Liver (tissue), 9 donors: ENCODE results near the gene TMEM63B. TPM values are rescaled to one million over a fixed set of nuclear protein-coding genes. Genes with fewer than 3 reads are reported as not detected.

Source experiments
- DNase-seq: peaks from one replicate; pipeline ENCODE4 v3.0.0-alpha.2; 2017; ENCODE audit warnings: low spot score
- H3K27ac ChIP-seq, 2 donors: one replicate each; pipeline ENCODE4 v1.7.0; 2013; ENCODE audit warnings: inconsistent platforms in 2 of 2, low read length in 2 of 2, control low read depth in 1 of 2, low read depth in 1 of 2, mild to moderate bottlenecking in 1 of 2
- H3K27me3 ChIP-seq, 4 donors: one replicate each; pipeline versions ENCODE4 v1.6.1 to v1.7.0; 2013; ENCODE audit warnings: low read length in 3 of 4, inconsistent platforms in 1 of 4, mild to moderate bottlenecking in 1 of 4, moderate library complexity in 1 of 4; ENCODE audit not compliant: control insufficient read depth in 4 of 4, insufficient read depth in 4 of 4
- H3K36me3 ChIP-seq, 4 donors: one replicate each; pipeline versions ENCODE4 v1.6.1 to v1.7.0; 2013; ENCODE audit warnings: low read length in 3 of 4, mild to moderate bottlenecking in 3 of 4, low read depth in 1 of 4, moderate library complexity in 1 of 4; ENCODE audit not compliant: control insufficient read depth in 4 of 4, insufficient read depth in 3 of 4
- H3K4me1 ChIP-seq, 4 donors: one replicate each; pipeline versions ENCODE4 v1.6.1 to v1.7.0; 2013; ENCODE audit warnings: low read length in 3 of 4, mild to moderate bottlenecking in 3 of 4, moderate library complexity in 1 of 4; ENCODE audit not compliant: control insufficient read depth in 4 of 4, insufficient read depth in 4 of 4
- H3K4me3 ChIP-seq, 3 donors: one replicate each; pipeline versions ENCODE4 v1.6.1 to v1.7.0; 2013; ENCODE audit warnings: low read length in 3 of 3, control low read depth in 1 of 3, low read depth in 1 of 3, mild to moderate bottlenecking in 1 of 3
- H3K9ac ChIP-seq, 2 donors: one replicate each; pipeline ENCODE4 v1.7.0; 2013; ENCODE audit warnings: low read length in 2 of 2, mild to moderate bottlenecking in 2 of 2, moderate library complexity in 2 of 2, control low read depth in 1 of 2, low read depth in 1 of 2
- H3K9me3 ChIP-seq, 4 donors: one replicate each; pipeline versions ENCODE4 v1.6.1 to v1.7.0; 2013; ENCODE audit warnings: low read length in 3 of 4; ENCODE audit not compliant: control insufficient read depth in 4 of 4
- FOXA1 ChIP-seq: IDR thresholded peaks from 2 replicates; pipeline ENCODE4 v1.6.1; 2016; ENCODE audit warnings: antibody characterized with exemption
- GABPA ChIP-seq, 2 donors: IDR thresholded peaks in 1 of 2; conservative IDR thresholded peaks in 1 of 2; 2 replicates each; pipeline ENCODE4 v1.6.1; 2016; ENCODE audit warnings: antibody characterized with exemption in 2 of 2, mild to moderate bottlenecking in 1 of 2, moderate library complexity in 1 of 2
- HNF4A ChIP-seq, 2 donors: conservative IDR thresholded peaks; 2 replicates each; pipeline ENCODE4 v1.6.1; 2016; ENCODE audit warnings: antibody characterized with exemption in 2 of 2, mild to moderate bottlenecking in 2 of 2
- HNF4G ChIP-seq: IDR thresholded peaks from 2 replicates; pipeline ENCODE4 v1.6.1; 2016; ENCODE audit warnings: antibody characterized with exemption
- NR2F2 ChIP-seq: IDR thresholded peaks from 2 replicates; pipeline ENCODE4 v1.6.1; 2016; ENCODE audit warnings: antibody characterized with exemption
- RAD21 ChIP-seq, 2 donors: IDR thresholded peaks; 2 replicates each; pipeline ENCODE4 v1.6.1; 2016; ENCODE audit warnings: antibody characterized with exemption in 2 of 2, mild to moderate bottlenecking in 2 of 2
- SP1 ChIP-seq: IDR thresholded peaks from 2 replicates; pipeline ENCODE4 v1.6.1; 2018; ENCODE audit warnings: antibody characterized with exemption, mild to moderate bottlenecking
- TAF1 ChIP-seq: conservative IDR thresholded peaks from 2 replicates; pipeline ENCODE4 v1.6.1; 2016; ENCODE audit warnings: antibody characterized with exemption, mild to moderate bottlenecking
- YY1 ChIP-seq: IDR thresholded peaks from 2 replicates; pipeline ENCODE4 v1.6.1; 2016; ENCODE audit warnings: antibody characterized with exemption, mild to moderate bottlenecking
- WGBS: extraction: QIAGEN DNeasy Blood & Tissue Kit; methylation state at CpG from one replicate; pipeline ENCODE4 v1.1.7; 2013; 5-methylcytosine and 5-hydroxymethylcytosine counted together
- polyA plus RNA-seq, 2 donors: library from polyadenylated mRNA; stranded (reverse) in 1 of 2; unstranded in 1 of 2; fragments of 200-250 nt in 1 of 2; fragments of >200 nt in 1 of 2; fragmentation: Nextera tagmentation in 1 of 2; extraction: Ambion mirVana in 1 of 2; gene quantifications; one replicate each; pipeline versions ENCODE4 v1.2.1 to v1.2.3, GENCODE V29; 2013 to 2015
- total RNA-seq, 2 donors: library from RNA; depleted of rRNA; stranded (reverse); fragments of >200 nt; gene quantifications; one replicate each; pipeline ENCODE4 v1.2.3, GENCODE V29; 2014
- TF ChIP-seq, protein P1 (sequence below): IDR thresholded peaks from 2 replicates; pipeline ENCODE4 v1.6.1; 2016; ENCODE audit warnings: antibody characterized with exemption
- TF ChIP-seq, protein P2 (sequence below): IDR thresholded peaks from 2 replicates; pipeline ENCODE4 v1.6.1; 2016; ENCODE audit warnings: antibody characterized with exemption, mild to moderate bottlenecking
- TF ChIP-seq, protein P3 (sequence below): fragments of 150-350 bp; IDR thresholded peaks from 2 replicates; pipeline ENCODE4 v1.5.1; 2017; ENCODE audit warnings: improper control_type of control experiment, low read depth, low read length; ENCODE audit not compliant: missing input control
- donor health status: healthy.
- donor health status: healthy.
- donor health status: healthy.
- donor health status: healthy.
- donor health status: healthy.

Gene TMEM63B
- total RNA-seq, result 10 to 100 TPM; 53.8 to 64.9 TPM
- polyA plus RNA-seq, result 10 to 100 TPM in 1 of 2 donors, 1 to 10 TPM in 1; 9.6 to 21.4 TPM

DNA sequence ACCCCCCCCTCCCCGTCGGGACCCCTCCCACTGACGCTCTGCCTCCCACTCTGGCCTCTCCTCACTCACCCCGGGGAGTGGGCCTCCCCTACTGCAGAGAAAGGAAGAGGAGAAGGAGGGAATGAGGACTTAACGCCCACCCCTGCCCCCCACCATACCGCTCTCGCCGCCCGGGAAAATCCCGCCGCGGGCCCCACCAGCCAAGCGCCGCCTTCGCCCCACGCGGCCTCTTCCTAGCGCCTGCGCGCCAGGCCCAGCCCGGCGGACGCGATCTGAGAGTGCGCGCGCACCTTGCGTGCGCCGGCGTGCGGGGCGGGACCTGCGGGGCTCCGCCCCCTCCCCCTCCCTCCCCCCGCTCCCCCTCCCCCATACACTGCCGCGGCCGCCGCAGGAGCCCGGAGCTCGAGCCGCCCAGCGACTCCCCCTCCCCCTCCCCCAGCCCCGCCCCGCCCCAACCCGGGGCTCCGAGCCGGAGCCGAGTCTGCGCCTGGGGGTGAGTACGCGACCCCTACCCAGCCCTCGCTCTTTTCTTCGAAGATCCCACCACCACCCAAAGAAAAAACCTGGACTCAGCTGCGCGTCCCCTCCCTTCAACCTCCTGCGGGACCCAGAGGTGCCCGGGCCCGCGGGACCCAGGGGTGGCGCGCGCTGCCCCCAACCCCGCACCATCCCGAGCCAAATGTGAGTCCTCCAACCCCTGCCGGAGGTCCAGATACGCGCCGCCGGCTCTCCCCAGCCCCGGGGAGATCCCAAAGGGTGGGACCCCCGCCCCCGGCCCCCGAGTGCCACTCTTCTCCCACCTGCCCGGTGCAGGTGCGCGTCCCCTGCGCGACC is at the start of gene TMEM63B, which contains the start of gene MRPL14:
TSS of gene TMEM63B (plus strand) at position 369 of the 834 bp plus-strand sequence. CDS start 7,031 bp downstream, outside the sequence.
TSS of gene MRPL14 (minus strand) at position 267 of the 834 bp plus-strand sequence. CDS start 10,841 bp downstream, outside the sequence.
- TF ChIP-seq HNF4A (conservative IDR thresholded peaks at IDR 0.05) (no peak), TAF1 (no peak), HNF4G (no peak), SP1 (no peak), FOXA1 (no peak), NR2F2 (no peak), YY1 (no peak)
- TF ChIP-seq, protein P1, sequence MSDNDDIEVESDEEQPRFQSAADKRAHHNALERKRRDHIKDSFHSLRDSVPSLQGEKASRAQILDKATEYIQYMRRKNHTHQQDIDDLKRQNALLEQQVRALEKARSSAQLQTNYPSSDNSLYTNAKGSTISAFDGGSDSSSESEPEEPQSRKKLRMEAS, result no peak
- TF ChIP-seq, protein P2, sequence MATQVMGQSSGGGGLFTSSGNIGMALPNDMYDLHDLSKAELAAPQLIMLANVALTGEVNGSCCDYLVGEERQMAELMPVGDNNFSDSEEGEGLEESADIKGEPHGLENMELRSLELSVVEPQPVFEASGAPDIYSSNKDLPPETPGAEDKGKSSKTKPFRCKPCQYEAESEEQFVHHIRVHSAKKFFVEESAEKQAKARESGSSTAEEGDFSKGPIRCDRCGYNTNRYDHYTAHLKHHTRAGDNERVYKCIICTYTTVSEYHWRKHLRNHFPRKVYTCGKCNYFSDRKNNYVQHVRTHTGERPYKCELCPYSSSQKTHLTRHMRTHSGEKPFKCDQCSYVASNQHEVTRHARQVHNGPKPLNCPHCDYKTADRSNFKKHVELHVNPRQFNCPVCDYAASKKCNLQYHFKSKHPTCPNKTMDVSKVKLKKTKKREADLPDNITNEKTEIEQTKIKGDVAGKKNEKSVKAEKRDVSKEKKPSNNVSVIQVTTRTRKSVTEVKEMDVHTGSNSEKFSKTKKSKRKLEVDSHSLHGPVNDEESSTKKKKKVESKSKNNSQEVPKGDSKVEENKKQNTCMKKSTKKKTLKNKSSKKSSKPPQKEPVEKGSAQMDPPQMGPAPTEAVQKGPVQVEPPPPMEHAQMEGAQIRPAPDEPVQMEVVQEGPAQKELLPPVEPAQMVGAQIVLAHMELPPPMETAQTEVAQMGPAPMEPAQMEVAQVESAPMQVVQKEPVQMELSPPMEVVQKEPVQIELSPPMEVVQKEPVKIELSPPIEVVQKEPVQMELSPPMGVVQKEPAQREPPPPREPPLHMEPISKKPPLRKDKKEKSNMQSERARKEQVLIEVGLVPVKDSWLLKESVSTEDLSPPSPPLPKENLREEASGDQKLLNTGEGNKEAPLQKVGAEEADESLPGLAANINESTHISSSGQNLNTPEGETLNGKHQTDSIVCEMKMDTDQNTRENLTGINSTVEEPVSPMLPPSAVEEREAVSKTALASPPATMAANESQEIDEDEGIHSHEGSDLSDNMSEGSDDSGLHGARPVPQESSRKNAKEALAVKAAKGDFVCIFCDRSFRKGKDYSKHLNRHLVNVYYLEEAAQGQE, result no peak
- Histone ChIP-seq H3K36me3 (no peaks in the 10 kb centered on the region), H3K4me1 (peaks cover 14 to 55% (median 42%) of the 10 kb centered on the region in 4 donors), H3K4me3 (peak within 1 kb of the TSS; percentile 78 to 95 (median 83)), H3K27me3 (no peaks in the 10 kb centered on the region), H3K27ac (peak within 1 kb of the TSS; percentile 91 to 93), H3K9ac (peak within 1 kb of the TSS; percentile 59 to 84), H3K9me3 (no peaks in the 10 kb centered on the region)
- WGBS, result under 1% methylated on average over 78 of the region's 80 CpGs
- DNase-seq, result peak; percentile 93

DNA sequence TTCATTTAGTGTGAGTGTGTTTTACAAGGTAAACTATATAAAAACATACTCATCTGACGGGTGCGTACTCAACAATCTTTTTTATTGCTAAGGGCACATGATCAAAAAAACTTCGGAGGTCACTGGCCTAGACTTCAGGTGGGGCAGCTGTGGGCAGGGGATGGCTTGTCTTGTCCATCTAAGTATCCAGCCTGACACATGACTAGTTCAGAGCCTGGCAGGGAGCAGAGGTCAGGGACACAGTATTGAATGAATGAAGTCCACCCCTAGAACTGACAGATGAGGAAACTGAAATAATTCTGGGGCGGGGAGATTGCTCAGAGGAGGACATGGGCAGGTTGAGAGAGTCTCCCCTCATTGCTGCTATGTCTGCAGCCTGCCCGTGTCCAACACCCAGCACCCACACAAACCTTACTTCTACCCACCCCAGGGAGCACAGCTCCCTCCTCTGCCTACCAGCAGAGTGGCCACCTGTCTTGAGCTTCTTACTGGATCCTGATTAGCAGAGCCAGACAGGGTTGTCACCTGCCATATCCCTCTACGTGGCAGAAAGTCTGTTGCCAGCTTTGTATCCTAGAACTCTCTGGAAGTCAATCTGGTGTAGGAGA is 49.0 kb upstream of the TMEM63B start:
- no peaks in the 10 kb centered on the region for H3K9me3 ChIP-seq
- H3K4me3 ChIP-seq, result no peak overlapping the region
- no peaks in the 10 kb centered on the region for H3K36me3 ChIP-seq
- no peaks in the 10 kb centered on the region for H3K27me3 ChIP-seq
- no peak overlapping the region for H3K27ac ChIP-seq
- H3K4me1 ChIP-seq, result peaks cover 7 to 39% (median 17%) of the 10 kb centered on the region in 4 donors
- 82% methylated on average over 6 of the region's 6 CpGs for WGBS
- H3K9ac ChIP-seq, result no peak overlapping the region
- no peak for DNase-seq
- no peak for TF ChIP-seq YY1
- TF ChIP-seq HNF4A (conservative IDR thresholded peaks at IDR 0.05), result peak; percentile 7 to 38

DNA sequence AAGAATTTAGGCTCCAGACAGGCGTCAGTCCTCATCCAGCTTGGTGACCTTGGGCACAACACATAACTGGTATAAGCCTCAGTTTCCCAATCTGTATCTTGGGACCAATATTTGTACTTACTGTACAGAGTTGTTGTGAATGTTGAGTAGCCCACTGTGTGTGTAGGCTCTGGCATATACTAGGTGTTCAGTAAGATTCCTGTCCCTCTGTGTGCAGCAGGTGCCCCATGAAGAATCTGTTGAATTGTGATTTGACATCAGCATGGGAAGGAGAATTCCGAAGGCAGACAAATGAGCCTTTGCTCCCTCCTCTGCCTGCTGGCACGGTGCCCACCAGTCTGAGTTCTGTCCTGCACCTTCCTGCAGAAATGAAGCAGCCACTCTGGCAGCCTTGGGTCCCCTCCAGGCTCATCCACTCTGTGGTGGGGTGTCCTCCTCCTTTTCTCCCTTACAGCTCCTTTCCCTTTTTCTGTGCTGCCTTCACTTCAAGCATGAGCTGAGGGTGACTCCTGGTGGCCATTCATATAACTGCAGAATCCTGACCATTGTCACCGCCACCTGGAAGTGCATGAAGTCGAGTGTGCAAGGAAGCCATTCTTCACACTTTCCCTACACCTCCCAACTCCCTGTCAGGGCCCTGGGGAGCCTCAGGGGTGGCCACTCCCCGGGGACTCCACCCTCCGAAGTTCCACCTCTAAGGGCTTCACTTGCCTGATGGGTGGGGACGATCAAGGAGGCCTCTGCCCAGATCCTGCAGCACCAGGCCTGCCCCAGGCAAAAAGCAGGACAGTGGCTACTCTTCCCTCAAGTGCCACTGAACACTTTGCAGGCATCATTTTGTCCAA is 48.3 kb upstream of the TMEM63B start:
- Histone ChIP-seq H3K4me1 (peaks cover 6 to 34% (median 14%) of the 10 kb centered on the region in 4 donors), H3K36me3 (no peaks in the 10 kb centered on the region), H3K4me3 (no peak overlapping the region), H3K9ac (no peak overlapping the region), H3K9me3 (no peaks in the 10 kb centered on the region), H3K27ac (no peak overlapping the region), H3K27me3 (no peaks in the 10 kb centered on the region)
- DNase-seq, result peak; percentile 81
- TF ChIP-seq TAF1 (no peak), NR2F2 (no peak), RAD21 (IDR thresholded peaks at IDR 0.05) (peak; percentile 98 to 99), GABPA (IDR thresholded peaks at IDR 0.05 in 1 of 2, conservative IDR thresholded peaks at IDR 0.05 in 1 of 2) (no peak)
- TF ChIP-seq, protein P3, sequence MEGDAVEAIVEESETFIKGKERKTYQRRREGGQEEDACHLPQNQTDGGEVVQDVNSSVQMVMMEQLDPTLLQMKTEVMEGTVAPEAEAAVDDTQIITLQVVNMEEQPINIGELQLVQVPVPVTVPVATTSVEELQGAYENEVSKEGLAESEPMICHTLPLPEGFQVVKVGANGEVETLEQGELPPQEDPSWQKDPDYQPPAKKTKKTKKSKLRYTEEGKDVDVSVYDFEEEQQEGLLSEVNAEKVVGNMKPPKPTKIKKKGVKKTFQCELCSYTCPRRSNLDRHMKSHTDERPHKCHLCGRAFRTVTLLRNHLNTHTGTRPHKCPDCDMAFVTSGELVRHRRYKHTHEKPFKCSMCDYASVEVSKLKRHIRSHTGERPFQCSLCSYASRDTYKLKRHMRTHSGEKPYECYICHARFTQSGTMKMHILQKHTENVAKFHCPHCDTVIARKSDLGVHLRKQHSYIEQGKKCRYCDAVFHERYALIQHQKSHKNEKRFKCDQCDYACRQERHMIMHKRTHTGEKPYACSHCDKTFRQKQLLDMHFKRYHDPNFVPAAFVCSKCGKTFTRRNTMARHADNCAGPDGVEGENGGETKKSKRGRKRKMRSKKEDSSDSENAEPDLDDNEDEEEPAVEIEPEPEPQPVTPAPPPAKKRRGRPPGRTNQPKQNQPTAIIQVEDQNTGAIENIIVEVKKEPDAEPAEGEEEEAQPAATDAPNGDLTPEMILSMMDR, result peak; percentile 94
- 20% methylated on average over 8 of the region's 8 CpGs for WGBS
